GM21619 (cell line): ENCODE results near the gene NSD2.
A peak's percentile ranks its signal among the peaks of the same experiment; 100 is the strongest.

Source experiments
- ATAC-seq: cut with Tn5 transposase; IDR thresholded peaks from one replicate; pipeline ENCODE4 v1.9.1; 2021; ENCODE audit not compliant: unreplicated experiment

Gene NSD2

DNA sequence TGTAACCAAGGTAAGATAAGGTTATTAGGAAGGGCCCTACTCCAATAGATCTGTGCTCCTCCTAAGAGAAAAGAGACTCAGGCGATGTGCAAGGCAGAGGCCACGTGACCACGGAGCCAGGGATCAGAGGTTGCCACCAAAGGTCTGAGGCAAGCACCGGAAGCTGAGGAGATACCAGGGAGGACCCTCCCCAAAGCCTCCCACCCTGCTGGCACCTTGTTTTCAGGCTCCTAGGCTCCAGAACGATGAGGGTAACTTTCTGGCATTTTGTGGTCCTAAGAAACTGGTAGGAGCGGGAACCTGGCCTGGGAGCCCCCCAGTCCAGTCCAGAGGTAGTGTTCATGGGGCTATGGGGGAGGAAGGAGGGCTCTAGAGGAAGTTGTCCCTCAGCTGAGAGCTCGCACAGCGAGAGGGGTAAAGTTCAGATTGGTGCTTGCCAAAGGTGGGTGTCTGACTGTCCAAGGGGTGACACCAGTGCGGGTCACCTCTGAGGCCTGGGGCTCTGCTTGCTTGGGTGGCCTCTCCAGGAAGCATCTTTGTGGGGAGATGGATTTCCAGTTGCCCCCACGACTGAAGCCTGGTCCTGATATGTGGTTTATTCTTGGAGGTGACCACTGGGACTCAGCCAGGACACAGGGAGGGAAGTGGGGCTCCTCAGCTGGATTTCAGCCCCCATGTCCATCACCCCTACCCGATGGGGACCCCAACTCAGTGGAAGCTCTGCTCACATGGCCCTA lies 7.7 kb upstream of the NSD2 start:
- ATAC-seq = no peak

GRCh38 chr4:1864076-1865008 lies 6.9 kb upstream of the NSD2 start:
- ATAC-seq = no peak

DNA sequence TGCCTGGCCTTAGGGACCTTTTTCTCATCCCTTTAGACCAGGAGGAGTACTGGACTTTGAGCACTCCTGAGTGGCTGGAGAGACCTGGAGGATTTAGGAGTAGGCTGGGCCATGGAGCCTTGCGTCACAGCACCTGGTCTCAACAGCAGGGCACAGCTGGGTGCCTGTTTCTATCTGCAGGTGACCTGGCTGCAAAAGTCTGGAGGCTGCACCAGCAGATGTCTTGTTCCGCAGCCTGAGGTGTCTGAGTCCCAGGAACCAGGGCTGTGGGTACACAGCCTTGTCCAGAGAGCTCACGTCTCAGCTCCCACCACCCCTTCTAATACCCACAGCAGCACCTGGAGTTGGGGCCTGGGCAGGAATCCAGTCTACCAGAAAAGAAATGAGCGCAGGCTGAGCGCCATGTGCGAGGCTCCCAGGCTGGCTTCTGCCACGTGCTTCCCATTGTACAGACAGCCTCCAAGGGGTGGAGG lies 5.0 kb upstream of the NSD2 start:
- ATAC-seq = no peak

- ATAC-seq = no peak
Observed at GRCh38 chr4:1868293-1868692, 2.9 kb upstream of the NSD2 start.

DNA sequence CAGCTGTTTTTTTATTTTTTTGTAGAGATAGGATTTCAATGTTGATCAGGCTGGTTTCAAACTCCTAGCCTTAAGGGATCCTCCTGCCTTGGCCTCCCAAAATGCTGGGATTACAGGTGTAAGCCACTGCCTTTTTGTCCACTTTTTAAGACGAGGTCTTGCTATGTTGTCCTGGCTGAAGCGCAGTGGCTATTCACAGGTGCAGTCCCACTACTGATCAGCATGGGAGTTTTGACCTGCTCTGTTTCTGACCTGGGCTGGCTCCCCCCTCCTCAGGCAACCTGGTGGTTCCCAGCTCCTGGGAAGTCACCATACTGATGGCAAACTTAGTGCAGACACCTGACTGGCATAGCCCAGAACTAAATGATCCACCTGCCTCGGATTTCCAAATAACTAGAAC lies 2.3 kb upstream of the NSD2 start:
- ATAC-seq = no peak

- peak; percentile 15 for ATAC-seq
Observed at GRCh38 chr4:1869530-1870327, 1.5 kb upstream of the NSD2 start.

GRCh38 chr4:1870328-1870577 lies 940 bp upstream of the NSD2 start:
- ATAC-seq = peak; percentile 54

DNA sequence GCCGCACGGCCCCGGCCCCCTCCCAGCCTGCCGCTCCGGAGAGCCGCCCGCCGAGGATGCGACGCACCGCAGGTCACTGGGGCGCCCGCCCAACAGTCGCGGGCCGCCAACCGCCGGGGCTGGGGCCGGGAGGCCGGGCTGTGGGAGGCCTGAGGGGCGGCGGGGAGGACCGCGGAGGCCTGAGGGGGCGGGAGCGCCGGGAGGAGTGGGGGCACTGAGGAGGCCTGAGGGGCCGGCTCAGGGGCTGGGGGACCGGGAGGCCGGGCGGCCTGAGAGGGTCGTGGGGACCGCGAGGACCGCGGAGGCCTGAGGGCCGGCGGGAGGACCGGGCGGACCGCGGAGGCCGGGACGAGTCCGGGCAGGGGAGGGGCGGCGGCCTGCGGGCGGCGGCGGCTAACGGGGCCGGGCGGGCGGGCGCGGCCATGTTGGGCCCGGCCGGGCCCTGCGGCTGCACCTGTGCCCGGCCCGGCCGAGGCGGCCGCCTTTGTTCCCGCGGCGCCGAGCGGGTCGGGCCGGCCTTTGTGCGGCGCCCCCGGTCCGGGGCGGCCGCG lies 353 bp downstream of the NSD2 start:
- ATAC-seq = peak; percentile 3

GRCh38 chr4:1872870-1873269 lies 1.7 kb downstream of the NSD2 start:
- ATAC-seq = no peak

DNA sequence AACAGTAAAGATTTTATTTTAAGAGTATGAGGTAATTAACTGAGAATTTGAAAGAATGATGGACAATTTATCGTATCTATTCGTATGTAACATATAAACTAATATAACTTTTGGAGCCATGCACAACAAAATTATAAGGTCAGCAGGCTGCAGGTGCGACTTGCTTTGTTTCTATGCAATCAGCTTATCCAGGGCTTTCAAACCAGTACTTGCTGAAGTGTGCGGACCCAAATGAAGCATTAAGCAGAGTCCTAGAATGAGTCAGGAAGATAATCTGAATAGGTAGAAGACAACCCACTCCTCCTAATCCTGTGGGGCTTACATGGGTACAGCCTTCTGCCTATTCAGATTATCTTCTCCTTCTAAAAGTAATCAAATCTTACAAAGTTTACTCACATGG lies 2.1 kb downstream of the NSD2 start:
- no peak for ATAC-seq

DNA sequence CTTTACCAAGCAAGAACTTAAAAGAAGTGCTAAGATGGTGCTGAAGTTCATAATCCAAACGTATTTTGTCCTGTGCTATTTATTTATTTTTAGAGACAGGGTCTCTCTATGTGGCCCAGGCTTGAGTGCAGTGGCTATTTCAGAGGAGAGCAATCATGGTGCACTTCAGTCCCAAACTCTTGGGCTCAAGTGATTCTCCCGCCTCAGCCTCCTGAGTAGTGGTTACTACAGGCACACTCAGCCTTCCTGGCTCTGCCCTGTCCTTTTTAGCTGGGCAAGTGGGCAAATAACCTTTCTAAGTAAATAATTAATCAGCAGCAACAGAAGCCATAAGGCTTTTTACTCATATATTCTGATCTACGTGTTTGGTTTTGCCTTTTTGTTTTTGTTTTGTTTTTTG lies 2.6 kb downstream of the NSD2 start:
- no peak for ATAC-seq

- ATAC-seq = no peak
Observed at GRCh38 chr4:1874201-1874600, 3.0 kb downstream of the NSD2 start.

DNA sequence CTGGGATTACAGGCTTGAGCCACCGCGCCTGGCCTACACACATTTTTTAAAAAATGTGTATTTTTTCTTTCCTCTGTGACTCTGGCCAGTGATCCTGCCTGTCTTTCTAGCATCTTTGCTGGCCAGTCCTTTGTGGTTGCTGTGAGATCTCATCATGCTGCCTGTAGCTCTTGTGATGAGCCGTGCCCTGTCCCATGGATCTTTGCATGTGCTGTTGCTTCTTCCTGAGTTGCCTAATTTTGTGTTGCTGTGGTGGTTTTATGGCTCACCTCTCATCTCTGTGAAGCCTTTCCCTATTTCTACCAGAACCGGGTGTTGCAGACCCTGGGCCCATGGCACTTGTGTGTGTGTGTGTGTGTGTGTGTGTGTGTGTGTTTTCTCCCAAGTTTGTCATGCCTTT lies 8.3 kb downstream of the NSD2 start:
- no peak for ATAC-seq

DNA sequence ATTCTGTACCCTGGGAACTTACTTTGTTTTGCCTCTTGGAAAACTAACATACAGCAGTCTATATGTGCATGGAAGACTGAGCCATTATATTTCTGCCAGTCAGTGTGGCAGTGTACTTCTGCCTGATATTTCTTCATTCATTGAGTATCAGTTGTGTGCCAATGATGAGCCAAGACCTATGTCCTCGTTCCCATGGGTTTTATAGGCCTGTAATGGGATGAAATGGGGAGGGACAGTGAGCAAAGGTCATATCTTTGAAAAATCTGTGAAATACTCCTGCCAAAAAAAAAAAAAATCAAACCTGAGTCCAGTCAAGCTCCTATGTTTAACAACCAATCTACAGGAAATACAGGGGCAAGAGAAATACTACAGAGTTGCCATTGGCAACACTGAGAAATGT lies 9.1 kb downstream of the NSD2 start:
- no peak for ATAC-seq

- no peak for ATAC-seq
Observed at GRCh38 chr4:1882850-1883271, 11.7 kb downstream of the NSD2 start.

- no peak for ATAC-seq
Observed at GRCh38 chr4:1883583-1883982, 12.4 kb downstream of the NSD2 start.

GRCh38 chr4:1885414-1885813 lies 14.2 kb downstream of the NSD2 start:
- ATAC-seq = no peak

DNA sequence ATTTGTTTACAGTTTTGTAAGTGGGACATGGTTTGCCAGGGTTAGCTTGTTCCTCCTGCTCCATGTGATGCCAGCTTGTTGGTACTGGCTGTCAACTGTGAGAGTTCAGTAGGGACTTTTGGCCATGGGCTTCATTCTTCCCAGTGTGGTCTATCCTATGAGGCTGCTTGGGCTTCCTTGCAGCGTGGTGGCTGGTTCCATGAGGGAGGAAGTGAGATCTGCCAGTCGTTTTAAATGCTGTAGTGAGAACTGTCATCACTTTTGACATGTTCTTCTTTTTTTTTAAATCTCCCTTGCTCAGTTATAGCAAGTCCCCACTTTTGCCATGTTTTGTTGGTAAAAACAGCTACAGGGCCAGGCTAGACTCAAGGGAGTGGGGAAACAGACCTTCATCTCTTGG lies 15.9 kb downstream of the NSD2 start:
- ATAC-seq = no peak

GRCh38 chr4:1890979-1891570 lies 19.9 kb downstream of the NSD2 start:
- no peak for ATAC-seq

DNA sequence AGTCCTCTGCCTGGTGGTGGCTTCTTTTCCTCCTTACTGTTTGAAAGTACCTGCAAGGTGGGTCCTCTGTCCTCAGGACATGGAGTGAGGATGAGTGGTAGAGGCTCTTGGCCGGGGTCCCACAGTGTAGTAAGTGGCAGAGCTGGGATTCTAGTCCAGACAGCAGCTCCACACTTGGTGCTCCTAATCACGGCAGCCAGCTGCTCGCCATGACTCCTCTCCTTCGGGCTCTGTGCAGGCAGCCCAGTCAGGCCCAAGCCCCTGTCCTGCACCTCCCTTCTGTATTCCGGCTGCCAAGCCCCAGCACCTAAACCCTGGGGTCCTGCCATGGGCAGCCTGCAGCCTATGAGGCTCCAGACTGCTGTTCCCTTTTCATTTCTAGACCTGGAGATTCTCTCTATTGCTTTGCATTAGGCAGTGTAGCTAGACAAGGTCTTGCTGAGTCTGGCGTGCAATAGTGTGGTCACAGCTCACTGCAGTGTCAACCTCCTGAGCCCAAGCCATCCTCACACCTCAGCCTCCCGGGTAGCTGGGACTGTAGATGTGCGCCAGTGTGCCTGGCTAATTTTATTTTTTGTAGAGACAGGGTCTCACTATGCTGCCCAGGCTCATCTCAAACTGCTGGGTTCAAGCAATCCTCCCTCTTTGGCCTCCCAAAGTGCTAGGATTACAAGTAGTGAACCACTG lies 24.9 kb downstream of the NSD2 start:
- no peak for ATAC-seq
